Hematopoietic multipotent progenitor cell treated with erythropoietin and hydrocortisone succinate and interleukin-3 and kit ligand, for 15 days (in vitro differentiated cells): ENCODE results near the gene MPPED2.

Experiments
- DNase-seq: peaks from one replicate; pipeline ENCODE4 v3.0.0-alpha.2; 2015; ENCODE audit warnings: low spot score

The MPPED2 gene

GRCh38 chr11:30414806-30415205 is 171.3 kb downstream of the MPPED2 start:
- DNase-seq = no peak

- no peak for DNase-seq
These were observed 171.9 kb downstream of the MPPED2 start for GRCh38 chr11:30414244-30414643.

- DNase-seq = no peak
These were observed 173.6 kb downstream of the MPPED2 start for GRCh38 chr11:30412509-30412908.

- DNase-seq = no peak
These were observed 174.8 kb downstream of the MPPED2 start for GRCh38 chr11:30411383-30411782.

GRCh38 chr11:30406978-30407762 is 179.0 kb downstream of the MPPED2 start:
- no peak for DNase-seq

- no peak for DNase-seq
These were observed 180.8 kb downstream of the MPPED2 start for GRCh38 chr11:30405385-30405784.

GRCh38 chr11:30404136-30404535 is 182.0 kb downstream of the MPPED2 start:
- no peak for DNase-seq

- no peak for DNase-seq
These were observed 190.4 kb downstream of the MPPED2 start for GRCh38 chr11:30395751-30396150.

- DNase-seq = no peak
These were observed 193.1 kb downstream of the MPPED2 start for GRCh38 chr11:30393012-30393411.

GRCh38 chr11:30392221-30392784 is 193.8 kb downstream of the MPPED2 start:
- no peak for DNase-seq

- no peak for DNase-seq
These were observed 197.2 kb downstream of the MPPED2 start for GRCh38 chr11:30388957-30389356.

- DNase-seq = no peak
These were observed 198.0 kb downstream of the MPPED2 start for GRCh38 chr11:30387891-30388861.

GRCh38 chr11:30381879-30382278 is 204.3 kb downstream of the MPPED2 start:
- DNase-seq = no peak

GRCh38 chr11:30380846-30381245 is 205.3 kb downstream of the MPPED2 start:
- DNase-seq = no peak

GRCh38 chr11:30377347-30377746 is 208.8 kb downstream of the MPPED2 start:
- DNase-seq = no peak

GRCh38 chr11:30370164-30370563 is 216.0 kb downstream of the MPPED2 start:
- no peak for DNase-seq

- DNase-seq = no peak
These were observed 217.8 kb downstream of the MPPED2 start for GRCh38 chr11:30368394-30368793.

GRCh38 chr11:30365793-30366517 is 220.2 kb downstream of the MPPED2 start:
- DNase-seq = no peak

- DNase-seq = no peak
These were observed 221.2 kb downstream of the MPPED2 start for GRCh38 chr11:30364837-30365482.

GRCh38 chr11:30364139-30364836 is 221.9 kb downstream of the MPPED2 start:
- DNase-seq = no peak

- no peak for DNase-seq
These were observed 225.4 kb downstream of the MPPED2 start for GRCh38 chr11:30360741-30361140.
